ENCODE results near the gene ZMYND8.
A peak's percentile ranks its signal among the peaks of the same experiment; 100 is the strongest.
"Not testable (repeated sequence)": the region's sequence is repeated elsewhere in the genome, so short reads cannot be mapped to it uniquely, and the experiment has no call there.

The ZMYND8 gene

GRCh38 chr20:47202733-47203667, 153.5 kb downstream of the ZMYND8 start:
- DNase-seq (ENCODE audit: low spot score): no peak

- DNase-seq (ENCODE audit: low spot score): no peak
Observed at GRCh38 chr20:47201074-47201730, 155.3 kb downstream of the ZMYND8 start.

GRCh38 chr20:47198996-47199552, 157.4 kb downstream of the ZMYND8 start:
- DNase-seq (ENCODE audit: low spot score): no peak

- DNase-seq (ENCODE audit: low spot score): no peak
Observed at GRCh38 chr20:47198254-47198671, 158.2 kb downstream of the ZMYND8 start.

GRCh38 chr20:47196091-47197081, 160.1 kb downstream of the ZMYND8 start:
- DNase-seq (ENCODE audit: low spot score): peak; percentile 88

GRCh38 chr20:47195573-47195972, 160.9 kb downstream of the ZMYND8 start:
- DNase-seq (ENCODE audit: low spot score): no peak

- DNase-seq (ENCODE audit: low spot score): no peak
Observed at GRCh38 chr20:47191956-47192355, 164.5 kb downstream of the ZMYND8 start.

GRCh38 chr20:47191074-47191673, 165.3 kb downstream of the ZMYND8 start:
- no peak for DNase-seq (ENCODE audit: low spot score)

GRCh38 chr20:47189060-47189459, 167.4 kb downstream of the ZMYND8 start:
- DNase-seq (ENCODE audit: low spot score): no peak

- DNase-seq (ENCODE audit: low spot score): no peak
Observed at GRCh38 chr20:47188540-47188939, 168.0 kb downstream of the ZMYND8 start.

GRCh38 chr20:47187450-47188195, 168.9 kb downstream of the ZMYND8 start:
- DNase-seq (ENCODE audit: low spot score): no peak

- DNase-seq (ENCODE audit: low spot score): no peak
Observed at GRCh38 chr20:47183367-47183766, 173.1 kb downstream of the ZMYND8 start.

GRCh38 chr20:47181056-47181862, 175.2 kb downstream of the ZMYND8 start:
- DNase-seq (ENCODE audit: low spot score): no peak

- no peak for DNase-seq (ENCODE audit: low spot score)
Observed at GRCh38 chr20:47179267-47179666, 177.2 kb downstream of the ZMYND8 start.

GRCh38 chr20:47178851-47179250, 177.6 kb downstream of the ZMYND8 start:
- DNase-seq (ENCODE audit: low spot score): no peak

- DNase-seq (ENCODE audit: low spot score): no peak
Observed at GRCh38 chr20:47178277-47178676, 178.2 kb downstream of the ZMYND8 start.

- DNase-seq (ENCODE audit: low spot score): not testable (repeated sequence)
Observed at GRCh38 chr20:47176217-47176616, 180.3 kb downstream of the ZMYND8 start.

- no peak for DNase-seq (ENCODE audit: low spot score)
Observed at GRCh38 chr20:47175493-47175892, 181.0 kb downstream of the ZMYND8 start.

- no peak for DNase-seq (ENCODE audit: low spot score)
Observed at GRCh38 chr20:47174456-47175243, 181.8 kb downstream of the ZMYND8 start.
